Measurements from ENCODE around the gene RIOK3.

- TF ChIP-seq CTCF (IDR thresholded peaks at IDR 0.05; ENCODE audit: low read depth, low read length) = no peak
- no peak for TF ChIP-seq POLR2A (IDR thresholded peaks at IDR 0.05; ENCODE audit: extremely low read depth, insufficient read length)
Measured at GRCh38 chr18:23438046-23438377, 15.1 kb upstream of the RIOK3 start.
